H9 (cell line): Measurements from ENCODE around the gene TMEM38A. TPM values are rescaled to one million over a fixed set of nuclear protein-coding genes. Genes with fewer than 3 reads are reported as not detected.

Source experiments
- DNase-seq: peaks from one replicate; pipeline ENCODE4 v3.0.0-alpha.2; 2017
- H2AFZ ChIP-seq: one replicate; pipeline ENCODE4 v1.6.1; 2013; ENCODE audit warnings: mild to moderate bottlenecking, low read length, control low read depth, moderate library complexity
- H2AK5ac ChIP-seq: 2 replicates; pipeline ENCODE4 v1.6.1; 2013; ENCODE audit warnings: low read length, control low read depth, mixed read lengths; ENCODE audit not compliant: insufficient read length
- H2BK120ac ChIP-seq: one replicate; pipeline ENCODE4 v1.6.1; 2013; ENCODE audit warnings: low read depth, mild to moderate bottlenecking, low read length, control low read depth, inconsistent platforms; ENCODE audit not compliant: poor library complexity, severe bottlenecking
- H2BK12ac ChIP-seq: 2 replicates; pipeline ENCODE4 v1.6.1; 2013; ENCODE audit warnings: low read length, control low read depth, mixed read lengths, low read depth; ENCODE audit not compliant: insufficient read length
- H2BK15ac ChIP-seq: 2 replicates; pipeline ENCODE4 v1.6.1; 2013; ENCODE audit warnings: low read depth, low read length, control low read depth
- H2BK20ac ChIP-seq: one replicate; pipeline ENCODE4 v1.6.1; 2013; ENCODE audit warnings: low read depth, mild to moderate bottlenecking, low read length, control low read depth, inconsistent platforms; ENCODE audit not compliant: poor library complexity, severe bottlenecking
- H2BK5ac ChIP-seq: 2 replicates; pipeline ENCODE4 v1.6.1; 2013; ENCODE audit warnings: low read length, control low read depth, mixed read lengths; ENCODE audit not compliant: insufficient read length
- H3K14ac ChIP-seq: 2 replicates; pipeline ENCODE4 v1.6.1; 2013; ENCODE audit warnings: low read length, control low read depth; ENCODE audit not compliant: insufficient read depth
- H3K18ac ChIP-seq: 2 replicates; pipeline ENCODE4 v1.6.1; 2013; ENCODE audit warnings: low read depth, mild to moderate bottlenecking, mixed read lengths, low read length, control low read depth; ENCODE audit not compliant: insufficient read length
- H3K23ac ChIP-seq: 2 replicates; pipeline ENCODE4 v1.6.1; 2013; ENCODE audit warnings: low read length, control low read depth, mixed read lengths, low read depth; ENCODE audit not compliant: insufficient read length
- H3K23me2 ChIP-seq: 2 replicates; pipeline ENCODE4 v1.6.1; 2013; ENCODE audit warnings: low read depth, mild to moderate bottlenecking, mixed read lengths, low read length, control low read depth; ENCODE audit not compliant: insufficient read length, poor library complexity, severe bottlenecking
- H3K27ac ChIP-seq: 2 replicates; pipeline ENCODE4 v1.5.1; 2013; ENCODE audit warnings: low read length, control low read depth, mixed read lengths, low read depth; ENCODE audit not compliant: insufficient read length
- H3K27me3 ChIP-seq: 2 replicates; pipeline ENCODE4 v1.6.1; 2013; ENCODE audit warnings: low read length, control low read depth, inconsistent platforms; ENCODE audit not compliant: insufficient read depth
- H3K4ac ChIP-seq: 2 replicates; pipeline ENCODE4 v1.6.1; 2013; ENCODE audit warnings: low read depth, mild to moderate bottlenecking, control low read depth, inconsistent platforms, low read length, moderate library complexity
- H3K4me1 ChIP-seq: 2 replicates; pipeline ENCODE4 v1.6.1; 2013; ENCODE audit warnings: low read length, control low read depth, inconsistent platforms; ENCODE audit not compliant: insufficient read depth
- H3K4me2 ChIP-seq: 2 replicates; pipeline ENCODE4 v1.6.1; 2013; ENCODE audit warnings: low read length, control low read depth, mixed read lengths; ENCODE audit not compliant: insufficient read length, insufficient read depth
- H3K56ac ChIP-seq: 2 replicates; pipeline ENCODE4 v1.6.1; 2013; ENCODE audit warnings: low read depth, mild to moderate bottlenecking, mixed read lengths, low read length, control low read depth; ENCODE audit not compliant: insufficient read length
- H3K79me1 ChIP-seq: 2 replicates; pipeline ENCODE4 v1.6.1; 2013; ENCODE audit warnings: low read depth, mild to moderate bottlenecking, moderate library complexity, low read length, control low read depth, inconsistent platforms; ENCODE audit not compliant: insufficient read depth, poor library complexity, severe bottlenecking
- H3K79me2 ChIP-seq: 2 replicates; pipeline ENCODE4 v1.6.1; 2013; ENCODE audit warnings: low read length, control low read depth, inconsistent platforms; ENCODE audit not compliant: insufficient read depth
- H3K9ac ChIP-seq: 2 replicates; pipeline ENCODE4 v1.6.1; 2013; ENCODE audit warnings: low read length, control low read depth, mixed read lengths; ENCODE audit not compliant: insufficient read length; ENCODE audit errors: extremely low read depth
- H3K9me3 ChIP-seq: one replicate; pipeline ENCODE4 v1.6.1; 2013; ENCODE audit warnings: low read depth, low read length, inconsistent platforms; ENCODE audit not compliant: control insufficient read depth
- H3T11ph ChIP-seq: one replicate; pipeline ENCODE4 v1.6.1; 2013; ENCODE audit warnings: mild to moderate bottlenecking, low read length, control low read depth, inconsistent platforms
- H4K20me1 ChIP-seq: one replicate; pipeline ENCODE4 v1.6.1; 2013; ENCODE audit not compliant: control insufficient read depth, insufficient read length, insufficient read depth
- H4K5ac ChIP-seq: 2 replicates; pipeline ENCODE4 v1.6.1; 2013; ENCODE audit warnings: low read depth, mild to moderate bottlenecking, mixed read lengths, low read length, control low read depth; ENCODE audit not compliant: insufficient read length
- H4K8ac ChIP-seq: replicated peaks from 2 replicates; pipeline ENCODE4 v1.6.1; 2013; ENCODE audit warnings: low read length, control low read depth, mixed read lengths, low read depth; ENCODE audit not compliant: insufficient read length
- H4K91ac ChIP-seq: 2 replicates; pipeline ENCODE4 v1.6.1; 2013; ENCODE audit warnings: low read depth, mild to moderate bottlenecking, moderate library complexity, mixed read lengths, low read length, control low read depth; ENCODE audit not compliant: insufficient read length
- H3K27ac Mint-ChIP-seq, 3 experiments: 2 replicates in 2 of 3; 3 replicates in 1 of 3; pipeline ENCODE4 v1.8.0; 2020 to 2021; ENCODE audit warnings: mixed read lengths in 3 of 3, mild to moderate bottlenecking in 1 of 3, moderate library complexity in 1 of 3
- H3K27me3 Mint-ChIP-seq: 2 replicates; pipeline ENCODE4 v1.8.0; 2021; ENCODE audit warnings: low read depth, mild to moderate bottlenecking, moderate library complexity, mixed read lengths
- H3K36me3 Mint-ChIP-seq, 3 experiments: 2 replicates in 2 of 3; 3 replicates in 1 of 3; pipeline ENCODE4 v1.8.0; 2020 to 2021; ENCODE audit warnings: low read depth in 3 of 3, mixed read lengths in 3 of 3; ENCODE audit not compliant: insufficient read depth in 1 of 3
- H3K4me1 Mint-ChIP-seq, 2 experiments: 2 replicates each; pipeline ENCODE4 v1.8.0; 2020; ENCODE audit warnings: mixed read lengths in 2 of 2
- H3K4me3 Mint-ChIP-seq, 2 experiments: 2 replicates in 1 of 2; 3 replicates in 1 of 2; pipeline ENCODE4 v1.8.0; 2020 to 2021; ENCODE audit warnings: mild to moderate bottlenecking in 2 of 2, mixed read lengths in 2 of 2, moderate library complexity in 1 of 2
- H3K9me3 Mint-ChIP-seq, 2 experiments: 2 replicates in 1 of 2; 3 replicates in 1 of 2; pipeline ENCODE4 v1.8.0; 2020; ENCODE audit warnings: mild to moderate bottlenecking in 2 of 2, mixed read lengths in 2 of 2, moderate library complexity in 1 of 2
- CTCF ChIP-seq: fragments of 200-600 bp; sonication (generic); conservative IDR thresholded peaks from 3 replicates; pipeline ENCODE4 v1.8.0; 2021; ENCODE audit warnings: antibody characterized with exemption, mild to moderate bottlenecking
- WGBS: extraction: QIAGEN DNeasy Blood & Tissue Kit; methylation state at CpG from one replicate; pipeline ENCODE4 v1.1.7; 2013; ENCODE audit warnings: missing lambda C conversion rate, low lambda C conversion rate, mixed read lengths; ENCODE audit not compliant: insufficient read length; ENCODE audit errors: extremely low coverage; 5-methylcytosine and 5-hydroxymethylcytosine counted together
- total RNA-seq: library from RNA; stranded (reverse); gene quantifications from 2 replicates; pipeline ENCODE4 v1.2.1, GENCODE V29; 2021

Gene TMEM38A
- total RNA-seq, 1 experiment from 2014 or later: 7.4 TPM

- H3K9me3 ChIP-seq: no peaks in the 10 kb centered on the region
- no peak overlapping the region for H2AFZ ChIP-seq
- no peaks in the 10 kb centered on the region for H3K27me3 ChIP-seq
- no peak overlapping the region for H4K5ac ChIP-seq
- H3K79me2 ChIP-seq: no peaks in the 10 kb centered on the region
- no peak overlapping the region for H3K4ac ChIP-seq
- no peak overlapping the region for H3K56ac ChIP-seq
- no peak overlapping the region for H2BK20ac ChIP-seq
- H3K23me2 ChIP-seq: no peaks in the 10 kb centered on the region
- no peak overlapping the region for H2BK15ac ChIP-seq
- no peak overlapping the region for H3K27ac Mint-ChIP-seq
- no peak overlapping the region for H2BK5ac ChIP-seq
- H3T11ph ChIP-seq: no peak overlapping the region
- no peaks in the 10 kb centered on the region for H3K4me1 ChIP-seq
- no peak overlapping the region for H4K91ac ChIP-seq
- no peak overlapping the region for H3K18ac ChIP-seq
- no peak overlapping the region for H3K4me2 ChIP-seq
- DNase-seq: no peak
- H2BK120ac ChIP-seq: no peak overlapping the region
- no peaks in the 10 kb centered on the region for H3K9me3 Mint-ChIP-seq
- no peak overlapping the region for H2AK5ac ChIP-seq
- TF ChIP-seq CTCF: no peak
- WGBS: no CpG with 5 or more reads among the region's 5 CpGs
- no peaks in the 10 kb centered on the region for H3K4me1 Mint-ChIP-seq
- H2BK12ac ChIP-seq: no peak overlapping the region
- H3K27ac ChIP-seq: no peak overlapping the region
- peaks cover 5% of the 10 kb centered on the region for H3K27me3 Mint-ChIP-seq
- H3K79me1 ChIP-seq: no peaks in the 10 kb centered on the region
- no peak overlapping the region for H3K4me3 Mint-ChIP-seq
- H3K36me3 Mint-ChIP-seq: no peaks in the 10 kb centered on the region
- no peak overlapping the region for H4K8ac ChIP-seq
- H3K9ac ChIP-seq: no peak overlapping the region
- H3K23ac ChIP-seq: no peak overlapping the region
- no peaks in the 10 kb centered on the region for H4K20me1 ChIP-seq
- no peak overlapping the region for H3K14ac ChIP-seq
Observed at GRCh38 chr19:16698914-16699313, 38.0 kb downstream of the TMEM38A start.
